Skeletal muscle cell (primary cell): ENCODE data around the gene CCT8.

Source experiments
- DNase-seq: peaks from one replicate; pipeline ENCODE4 v3.0.0-alpha.2; 2010; ENCODE audit warnings: low read depth
- H3K4me3 ChIP-seq: 2 replicates; pipeline ENCODE4 v1.5.1; 2011; ENCODE audit warnings: low read depth, mild to moderate bottlenecking, control low read depth, low read length, moderate library complexity

The CCT8 gene, protein sequence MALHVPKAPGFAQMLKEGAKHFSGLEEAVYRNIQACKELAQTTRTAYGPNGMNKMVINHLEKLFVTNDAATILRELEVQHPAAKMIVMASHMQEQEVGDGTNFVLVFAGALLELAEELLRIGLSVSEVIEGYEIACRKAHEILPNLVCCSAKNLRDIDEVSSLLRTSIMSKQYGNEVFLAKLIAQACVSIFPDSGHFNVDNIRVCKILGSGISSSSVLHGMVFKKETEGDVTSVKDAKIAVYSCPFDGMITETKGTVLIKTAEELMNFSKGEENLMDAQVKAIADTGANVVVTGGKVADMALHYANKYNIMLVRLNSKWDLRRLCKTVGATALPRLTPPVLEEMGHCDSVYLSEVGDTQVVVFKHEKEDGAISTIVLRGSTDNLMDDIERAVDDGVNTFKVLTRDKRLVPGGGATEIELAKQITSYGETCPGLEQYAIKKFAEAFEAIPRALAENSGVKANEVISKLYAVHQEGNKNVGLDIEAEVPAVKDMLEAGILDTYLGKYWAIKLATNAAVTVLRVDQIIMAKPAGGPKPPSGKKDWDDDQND

DNA sequence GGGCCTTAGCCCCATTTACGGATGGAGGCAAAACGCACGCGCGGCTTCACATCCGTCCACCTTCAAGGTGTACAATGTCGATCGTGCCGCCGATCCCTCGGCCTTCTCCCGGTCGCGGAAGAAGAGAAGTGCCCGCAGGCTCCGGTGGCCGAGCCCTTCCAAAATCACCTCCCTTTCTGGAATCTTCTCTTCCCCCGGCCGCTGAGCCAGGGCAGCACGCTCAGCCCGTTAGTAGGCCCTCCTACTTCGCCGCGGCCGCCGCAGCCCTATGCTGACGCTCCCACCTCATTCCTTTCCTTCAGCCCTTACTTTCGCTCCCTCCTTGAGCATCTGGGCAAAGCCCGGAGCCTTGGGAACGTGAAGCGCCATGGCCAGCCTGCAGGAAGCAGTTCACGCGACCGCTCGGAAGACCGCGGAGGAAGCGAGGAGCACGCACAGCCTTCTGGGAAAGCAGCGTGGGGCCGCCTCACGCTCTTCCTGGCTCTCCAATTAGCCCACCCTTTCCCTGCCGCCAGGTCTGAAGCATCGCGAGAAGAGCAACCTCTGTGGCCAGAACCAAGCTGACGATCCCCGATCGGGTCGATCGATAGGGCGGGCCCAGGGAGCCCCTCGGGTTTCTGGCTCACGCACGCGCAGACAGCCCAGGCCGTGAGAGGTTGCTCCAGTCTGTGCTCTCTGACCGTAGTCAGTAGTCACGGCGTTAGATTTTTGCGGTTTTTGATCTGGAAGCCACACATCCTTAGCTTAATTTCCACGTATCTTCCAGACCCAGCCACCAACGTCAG, at the start of gene CCT8:
CCT8 (minus strand) TSS at position 427 of the 785 bp plus-strand sequence; CDS start at position 369, 58 bp downstream.
- peak; percentile 99 for DNase-seq
- peak within 1 kb of the TSS; percentile 84 for H3K4me3 ChIP-seq

DNA sequence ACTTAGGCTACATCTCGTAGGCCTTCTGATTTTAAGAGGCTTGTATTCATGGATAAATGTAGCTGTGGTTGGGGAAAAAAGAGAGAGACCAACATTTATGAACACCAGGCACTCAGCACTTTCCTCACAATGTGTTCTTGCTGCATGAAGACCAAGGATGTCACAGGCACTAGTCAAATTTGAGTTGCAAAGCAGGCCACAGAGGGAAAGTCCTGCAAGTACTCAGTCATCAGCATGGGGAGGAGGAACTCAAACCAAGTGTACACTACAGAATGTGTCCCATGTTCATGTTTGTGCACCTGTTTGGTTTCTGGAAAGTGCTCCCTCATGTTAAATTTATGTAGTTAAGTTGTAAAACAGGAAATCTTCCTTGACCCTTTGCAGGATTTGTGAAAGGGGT, 48.3 kb upstream of the CCT8 start:
- no peak overlapping the region for H3K4me3 ChIP-seq

DNA sequence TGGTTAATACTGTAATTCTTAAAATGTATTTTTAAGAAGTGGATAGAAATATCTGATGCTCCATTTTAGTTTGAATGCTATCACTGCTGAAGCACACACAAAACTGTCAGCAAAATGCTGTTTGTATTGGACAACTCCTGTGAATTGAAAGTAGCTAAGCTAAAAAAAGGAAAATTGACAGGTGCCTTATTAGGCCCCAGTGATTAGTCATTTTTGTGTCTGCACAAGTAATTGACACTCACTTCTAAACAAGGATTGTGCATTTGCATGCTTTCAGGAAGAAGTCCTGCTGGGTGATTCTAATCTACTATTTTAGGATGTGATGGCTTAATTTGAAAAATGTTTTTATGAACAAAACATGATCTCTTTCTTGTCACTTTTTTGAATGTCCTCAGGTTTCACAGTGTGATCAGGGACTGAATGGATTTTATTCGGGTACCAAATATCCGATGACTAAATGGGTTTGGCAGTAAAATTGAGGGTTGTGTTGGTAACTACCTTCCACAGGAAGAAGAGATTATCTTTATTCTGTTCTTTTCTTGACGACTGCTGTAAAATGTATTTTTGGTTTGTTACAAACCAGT, 44.0 kb upstream of the CCT8 start:
- DNase-seq, result no peak

More for the DNA sequence above, 48.3 kb upstream of the CCT8 start:
- no peak for DNase-seq

DNA sequence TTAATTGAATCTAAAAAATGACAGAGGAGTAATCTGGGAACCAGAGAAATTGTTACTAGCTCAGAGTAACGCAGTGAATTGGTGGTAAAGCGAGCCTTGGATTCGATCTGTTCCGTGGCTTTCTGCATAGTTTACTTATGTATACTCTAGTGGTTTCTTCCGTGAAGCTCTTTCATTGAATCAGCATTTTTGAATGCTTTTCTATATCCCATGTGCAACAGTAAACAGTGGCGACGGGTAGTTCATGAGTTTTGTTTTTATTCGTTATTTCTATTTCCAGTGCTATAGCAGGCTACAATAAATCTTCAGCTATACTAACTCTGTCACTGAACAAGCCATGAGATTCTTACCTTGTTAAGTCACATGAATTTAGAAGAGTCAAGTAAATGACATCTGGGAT, 42.5 kb upstream of the CCT8 start:
- DNase-seq, result no peak
- H3K4me3 ChIP-seq, result no peak overlapping the region

More for the DNA sequence above, 44.0 kb upstream of the CCT8 start:
- no peak overlapping the region for H3K4me3 ChIP-seq

DNA sequence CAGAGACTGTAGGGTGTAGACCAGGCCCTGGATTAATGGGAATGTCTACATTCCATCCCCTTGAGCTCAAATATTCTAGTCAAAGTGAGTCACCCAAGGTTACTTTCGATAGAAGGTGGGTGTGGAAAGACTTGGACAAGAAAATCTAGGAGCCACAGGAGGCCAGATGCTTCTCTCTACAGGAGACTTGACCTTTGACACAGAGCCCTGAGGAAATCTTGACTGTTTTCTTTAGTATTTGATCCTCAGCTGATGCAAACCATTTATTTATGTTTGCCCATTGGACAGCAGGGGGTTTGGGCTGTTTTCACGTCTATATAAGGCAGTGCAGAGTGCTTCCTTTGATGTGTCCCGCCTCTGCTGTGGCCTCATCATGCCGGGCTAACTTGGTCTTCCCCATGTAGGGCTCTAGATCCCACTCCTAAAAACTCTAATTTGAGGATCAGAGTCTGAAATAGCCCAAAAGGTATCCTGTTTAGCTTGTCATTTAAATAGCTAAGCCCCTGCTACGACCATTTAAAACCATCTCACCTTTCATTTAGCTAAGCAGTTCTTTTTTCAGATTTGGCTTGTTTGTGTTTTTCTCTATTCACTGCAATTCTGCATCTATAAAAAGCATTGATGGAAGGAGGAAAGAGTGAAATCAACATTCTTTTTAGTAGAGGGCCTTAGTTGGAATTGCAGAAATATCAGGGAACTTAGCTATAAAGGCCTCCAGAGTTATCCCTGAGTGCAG, 41.5 kb upstream of the CCT8 start:
- no peak overlapping the region for H3K4me3 ChIP-seq
- peak; percentile 75 for DNase-seq

DNA sequence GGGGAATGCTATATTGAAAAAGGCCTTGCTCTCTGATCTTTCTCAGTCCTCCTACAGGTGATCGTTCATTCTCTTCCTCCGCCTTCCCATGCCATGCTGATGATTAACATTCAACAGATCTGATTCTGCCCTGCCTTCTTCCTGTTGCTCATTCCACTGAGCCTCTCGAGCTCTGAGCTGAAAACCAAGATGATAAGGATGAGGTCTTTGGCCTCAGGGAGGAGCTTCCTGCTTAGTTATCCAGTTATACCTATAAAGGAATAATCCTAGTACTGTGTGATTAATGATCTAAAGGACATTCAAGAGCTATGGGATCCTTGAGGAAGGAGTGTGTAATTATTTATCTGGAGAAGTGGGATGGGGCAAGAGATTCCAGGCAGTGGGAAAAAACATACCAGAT, 31.8 kb upstream of the CCT8 start:
- DNase-seq, result no peak
- no peak overlapping the region for H3K4me3 ChIP-seq

DNA sequence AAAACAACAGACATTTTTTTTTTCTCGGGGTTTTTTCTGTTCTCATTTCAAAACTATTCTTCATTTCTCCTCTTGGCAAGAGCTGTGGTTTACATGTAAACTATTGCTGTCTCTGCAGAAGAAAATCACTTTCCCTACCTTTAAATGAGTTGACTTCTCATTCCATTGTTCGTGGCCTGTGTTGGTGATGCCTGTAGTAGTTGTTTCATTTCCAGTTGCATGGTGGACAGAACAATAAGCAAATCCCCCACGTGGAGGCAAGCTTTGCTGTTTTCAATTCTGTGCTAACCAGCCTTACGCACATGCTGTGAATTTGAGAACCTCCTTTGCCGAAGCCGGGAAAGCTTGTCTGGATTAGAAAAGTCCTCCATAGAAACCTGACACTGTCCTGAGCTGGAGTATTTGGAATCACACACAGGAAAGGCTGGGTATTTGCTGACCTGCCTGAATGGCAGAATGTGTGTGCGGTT, 30.8 kb upstream of the CCT8 start:
- H3K4me3 ChIP-seq, result no peak overlapping the region
- peak; percentile 52 for DNase-seq

DNA sequence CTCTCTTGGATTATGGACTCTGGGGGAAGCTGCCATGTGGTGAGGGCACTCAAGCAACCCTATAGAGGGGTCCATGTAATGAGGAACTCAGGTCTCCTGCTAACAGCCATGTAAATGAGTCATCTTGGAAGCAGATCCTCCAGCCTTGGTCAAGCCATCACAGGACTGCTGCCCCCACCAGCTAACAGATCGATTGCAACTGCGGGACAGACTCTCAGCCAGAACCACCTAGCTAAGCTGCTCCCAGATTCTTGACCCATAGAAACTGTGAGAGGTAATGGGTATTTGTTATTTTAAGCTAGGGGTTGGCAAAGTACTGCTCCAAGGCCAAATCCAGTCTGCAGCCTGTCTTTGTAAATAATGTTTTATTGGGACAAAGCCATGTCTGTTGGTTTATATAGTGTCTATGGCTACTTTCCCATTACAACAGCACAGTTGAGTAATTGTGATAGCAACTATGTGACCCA, 29.4 kb upstream of the CCT8 start:
- no peak overlapping the region for H3K4me3 ChIP-seq
- no peak for DNase-seq

DNA sequence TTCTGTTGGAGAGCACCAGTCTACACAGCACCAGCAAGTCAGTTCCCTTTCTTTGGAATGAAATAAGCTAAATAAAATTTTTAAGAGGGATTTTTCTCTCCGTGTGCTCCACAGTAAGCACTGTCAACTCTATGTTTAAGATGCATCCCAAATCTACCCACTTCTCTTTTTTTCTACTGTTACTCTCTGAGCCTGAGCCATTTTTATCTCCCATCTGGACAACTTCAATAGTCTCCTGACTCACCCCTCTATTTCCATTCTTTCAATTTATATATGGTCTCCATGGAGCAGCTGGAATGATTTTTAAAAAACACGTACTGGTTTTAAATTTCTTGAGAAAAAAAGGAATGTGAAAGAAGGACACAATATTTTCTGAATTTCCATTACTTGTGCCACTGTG, 24.7 kb upstream of the CCT8 start:
- no peak for DNase-seq
- no peak overlapping the region for H3K4me3 ChIP-seq

DNA sequence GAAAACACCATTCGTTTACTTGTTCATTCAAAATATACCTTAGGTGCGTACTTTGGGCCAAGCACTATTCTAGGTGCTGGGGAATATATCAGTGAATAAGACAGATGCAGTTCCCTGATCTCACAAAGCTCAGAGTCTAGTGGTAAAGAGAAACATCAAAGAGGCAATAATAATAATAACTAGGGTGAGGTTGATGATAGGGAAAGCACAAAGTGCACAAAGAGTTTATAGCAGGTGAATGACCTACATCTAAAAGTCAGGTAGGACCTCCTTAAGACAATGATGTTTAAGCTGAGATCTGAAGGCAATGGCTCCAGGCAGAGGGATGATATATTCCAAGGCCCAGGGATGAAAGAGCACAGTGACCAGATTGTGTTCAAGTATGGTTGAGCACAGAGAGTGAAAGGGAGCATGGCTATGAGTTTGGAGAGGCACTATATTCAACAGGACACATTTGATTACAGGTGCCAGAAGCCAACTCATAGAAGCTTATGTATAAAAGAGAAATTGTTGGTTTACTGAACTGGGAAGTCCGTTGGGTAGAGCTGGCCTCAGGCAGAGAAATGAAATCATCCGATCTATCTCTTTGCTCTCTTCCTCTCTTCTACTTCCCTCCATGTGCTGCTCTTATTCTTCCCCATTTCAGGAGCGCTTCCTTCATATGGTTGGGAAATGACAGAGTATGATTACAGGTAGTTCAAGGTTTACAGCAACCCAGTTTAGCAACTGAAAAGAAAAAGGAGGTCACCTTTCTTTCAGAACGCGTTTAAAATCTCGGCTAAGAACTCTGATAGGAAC, 23.0 kb upstream of the CCT8 start:
- DNase-seq, result no peak
- no peak overlapping the region for H3K4me3 ChIP-seq

DNA sequence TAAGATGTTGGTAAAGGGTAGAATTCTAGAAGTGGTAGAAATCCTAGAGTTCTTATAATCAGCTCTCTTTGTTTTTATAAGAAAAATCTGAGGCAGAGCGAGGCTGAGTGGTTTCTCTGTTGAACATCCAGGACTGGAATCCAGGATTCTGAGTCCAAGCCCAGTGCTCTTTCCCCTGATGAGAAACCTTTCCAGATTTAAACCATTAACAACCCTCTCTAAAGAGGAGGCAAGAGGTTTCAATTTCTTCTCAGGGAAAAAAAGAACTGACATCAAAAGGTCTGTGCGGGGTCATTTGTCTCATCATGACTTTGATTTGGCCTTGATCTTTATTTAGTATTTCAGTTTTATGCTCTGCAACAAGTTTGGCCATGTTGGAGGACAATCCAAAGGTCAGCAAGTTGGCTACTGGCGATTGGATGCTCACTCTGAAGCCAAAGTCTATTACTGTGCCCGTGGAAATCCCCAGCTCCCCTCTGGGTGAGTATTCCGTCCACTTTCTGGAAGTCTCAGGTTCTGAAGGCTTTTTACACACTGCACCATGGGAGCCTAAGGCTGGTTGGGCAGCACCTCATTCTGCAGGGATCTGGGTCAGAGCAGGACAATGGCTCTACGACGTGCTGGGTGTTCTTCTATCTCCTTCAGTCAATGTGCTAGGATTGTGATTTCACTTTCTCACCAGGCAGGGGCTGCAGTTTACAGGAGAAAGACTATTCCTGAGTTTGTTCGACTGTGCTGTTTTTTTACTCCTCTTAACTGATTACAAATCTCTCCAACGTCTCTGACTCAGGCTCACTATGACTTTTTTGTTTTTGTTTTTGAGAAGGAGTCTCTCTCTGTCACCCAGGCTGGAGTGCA, 18.9 kb upstream of the CCT8 start:
- no peak overlapping the region for H3K4me3 ChIP-seq
- DNase-seq, result no peak

DNA sequence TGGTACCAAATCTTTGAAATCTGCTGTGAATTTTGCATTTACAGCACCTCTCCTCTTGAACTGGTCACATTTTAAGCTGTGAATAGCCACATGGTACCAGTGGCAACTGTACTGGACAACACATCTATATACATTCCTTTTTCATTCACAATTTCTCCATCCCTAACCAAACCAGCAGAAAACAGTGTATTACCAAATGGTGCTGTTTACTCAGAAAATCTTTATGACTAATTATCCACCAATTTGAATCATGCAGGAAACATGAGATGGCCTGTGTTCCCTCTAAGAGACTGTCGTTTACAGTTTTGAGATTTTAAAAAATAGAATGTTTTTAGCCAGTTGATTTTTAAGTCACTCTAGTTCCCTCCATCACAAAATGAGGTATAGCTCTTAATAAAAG, 17.6 kb upstream of the CCT8 start:
- DNase-seq, result peak; percentile 36
- H3K4me3 ChIP-seq, result no peak overlapping the region

DNA sequence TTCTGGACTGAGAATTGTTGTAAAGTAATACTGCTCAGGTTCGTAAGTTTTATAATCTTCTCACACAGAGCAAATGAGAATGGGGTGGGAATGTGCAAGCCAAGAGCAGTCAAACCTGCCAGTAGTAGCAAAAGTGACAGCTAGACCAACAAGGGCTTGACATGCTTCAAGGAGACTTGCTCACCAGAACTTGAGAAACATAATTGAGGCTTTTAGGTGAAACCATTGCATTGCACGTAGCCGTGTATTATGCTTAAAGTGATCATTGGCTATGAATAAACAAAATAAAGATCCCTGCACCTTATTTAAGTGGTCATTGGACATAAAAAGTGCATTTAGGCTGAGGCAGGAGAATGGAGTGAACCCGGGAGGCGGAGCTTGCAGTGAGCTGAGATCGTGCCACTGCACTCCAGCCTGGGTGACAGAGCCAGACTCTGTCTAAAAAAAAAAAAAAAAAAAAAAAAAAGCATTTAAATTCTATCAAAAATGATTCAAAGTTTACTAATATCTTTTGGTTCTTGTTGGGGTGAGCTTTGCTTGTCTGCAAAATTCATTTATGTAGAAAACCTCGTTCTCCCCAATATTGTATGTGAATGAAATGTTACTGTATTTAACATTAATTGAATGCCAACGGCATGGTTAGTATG, 11.8 kb upstream of the CCT8 start:
- no peak for DNase-seq
- no peak overlapping the region for H3K4me3 ChIP-seq

DNA sequence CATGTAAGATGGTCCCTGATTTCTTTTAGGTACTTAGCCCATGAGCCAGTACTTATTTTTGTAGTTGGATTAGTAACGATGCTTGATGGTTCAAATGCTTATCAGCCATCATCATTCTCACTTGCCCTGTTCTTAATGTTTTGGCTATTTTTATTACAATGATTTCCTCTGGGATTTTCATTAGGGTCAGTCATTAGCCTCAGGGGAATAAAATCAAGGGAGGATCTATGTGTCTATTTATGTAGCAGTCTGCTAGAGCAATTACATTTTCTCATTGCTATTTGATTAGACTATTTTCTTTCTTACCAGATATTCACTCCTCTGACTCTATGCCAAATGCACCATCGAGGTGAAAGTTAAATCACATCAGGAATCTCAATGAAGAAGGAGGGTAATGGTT, 10.9 kb upstream of the CCT8 start:
- H3K4me3 ChIP-seq, result no peak overlapping the region

DNA sequence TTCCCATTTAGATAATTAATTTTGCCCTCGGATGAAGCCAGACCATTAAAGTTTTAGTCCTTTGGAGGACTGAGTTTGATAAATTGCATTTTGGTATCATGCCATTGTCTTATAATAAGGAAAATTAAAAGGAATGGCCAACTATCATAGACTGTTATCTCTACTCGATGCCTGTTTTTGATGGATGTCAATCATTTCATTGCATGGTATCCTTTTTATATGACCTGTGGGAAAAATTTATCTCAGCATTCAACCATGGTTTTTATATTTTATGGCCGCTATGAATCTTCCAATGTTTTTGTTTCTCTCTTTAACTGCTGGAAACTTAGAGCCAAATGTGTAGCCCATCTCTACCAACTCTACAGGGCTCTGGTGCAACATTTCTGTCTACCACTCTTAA, 9.9 kb upstream of the CCT8 start:
- no peak overlapping the region for H3K4me3 ChIP-seq
- DNase-seq, result no peak

More for the DNA sequence above, 10.9 kb upstream of the CCT8 start:
- DNase-seq, result no peak

DNA sequence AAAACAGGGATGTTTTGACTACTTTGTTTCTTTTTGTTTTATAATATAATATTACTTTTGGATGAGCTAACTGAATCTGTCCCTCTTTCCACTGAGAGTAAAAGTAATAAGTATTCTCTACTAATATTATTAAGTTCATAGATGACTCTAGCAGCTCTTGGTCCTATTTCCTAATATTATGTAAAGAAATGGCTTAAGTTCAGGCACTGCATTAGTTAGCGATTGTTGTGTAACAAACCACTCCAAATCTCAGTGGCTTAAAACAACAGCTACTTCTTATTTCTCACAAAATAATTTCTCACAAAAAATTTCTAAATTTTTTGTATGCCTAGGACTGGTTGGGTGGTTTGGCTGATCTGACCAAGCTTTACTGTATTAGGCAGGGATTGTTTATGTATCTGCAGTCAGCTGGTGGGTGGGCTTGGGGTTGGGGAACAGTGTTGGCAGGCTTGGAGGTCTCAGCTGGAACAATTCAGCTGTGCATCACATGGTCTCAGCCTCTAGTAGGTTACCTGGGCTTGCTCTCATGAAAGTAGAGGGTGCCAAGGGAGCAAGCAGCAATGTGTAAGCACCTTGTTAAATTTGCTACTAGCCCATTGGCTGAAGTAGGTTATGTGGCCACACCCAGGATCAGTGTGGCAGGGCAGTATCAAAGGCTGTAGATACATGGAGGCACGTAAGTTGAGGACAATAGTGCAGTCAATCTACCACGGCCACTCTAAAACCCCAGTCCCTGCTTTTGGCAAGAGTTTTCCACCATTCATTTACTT, 8.8 kb upstream of the CCT8 start:
- H3K4me3 ChIP-seq, result no peak overlapping the region
- DNase-seq, result no peak
